ENCODE results near the gene WDR54. TPM values are rescaled to one million over a fixed set of nuclear protein-coding genes. Genes with fewer than 3 reads are reported as not detected.
A peak's percentile ranks its signal among the peaks of the same experiment; 100 is the strongest.

Gene WDR54
- total RNA-seq, 1 experiment from 2014 or later: 41.0 TPM

DNA sequence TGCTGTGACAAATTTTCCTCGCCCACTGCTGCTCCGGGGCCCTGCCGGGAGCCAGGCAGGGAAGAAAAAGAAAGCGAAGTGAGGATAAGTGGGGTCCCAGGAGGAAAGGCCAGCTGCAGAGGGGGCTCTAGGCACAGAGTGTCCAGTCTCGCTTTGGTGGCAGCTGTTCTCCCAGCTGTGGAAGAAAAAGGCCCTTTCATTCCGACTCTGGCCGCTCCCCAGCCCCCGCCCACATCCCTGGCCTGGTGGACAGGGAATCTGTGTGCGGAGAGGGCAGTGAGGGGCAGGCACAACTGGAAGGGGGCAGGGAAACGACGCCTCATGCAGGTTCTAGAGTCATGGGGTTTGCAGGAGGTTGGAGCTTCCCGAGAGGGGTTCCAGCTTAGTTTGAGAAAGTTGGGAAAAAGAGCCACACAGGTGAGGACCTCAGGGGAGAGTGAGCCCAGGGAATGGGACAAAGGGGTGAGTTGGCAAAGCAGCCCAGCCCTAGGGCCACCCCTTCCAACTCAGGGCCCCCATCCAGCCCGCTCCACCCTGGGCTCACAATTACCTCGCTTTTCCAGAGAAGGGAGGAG, 18.4 kb downstream of the WDR54 start:
- Histone ChIP-seq H3K9me2 (replicated peaks; ENCODE audit: low read length) (no peaks in the 10 kb centered on the region), H3K27ac (ENCODE audit: low read length) (peak overlapping the region; percentile 85; the same call in 1 of the 2 replicates), H3K36me3 (ENCODE audit: low read depth, low read length) (peaks cover 11% of the 10 kb centered on the region; the same call in 1 of the 2 replicates), H3K79me2 (ENCODE audit: low read length) (peaks cover 68% of the 10 kb centered on the region), H3K4me1 (ENCODE audit: insufficient read depth, low read length) (peaks cover 34% of the 10 kb centered on the region), H3F3A (ENCODE audit: low read length, unreplicated experiment) (no peaks in the 10 kb centered on the region), H3K9ac (ENCODE audit: low read length) (peak overlapping the region; percentile 89), H3K9me3 (ENCODE audit: low read length) (no peaks in the 10 kb centered on the region), H2AFZ (ENCODE audit: low read length) (peak overlapping the region; percentile 85; the same call in 1 of the 2 replicates), H3K4me2 (ENCODE audit: low read length) (peak overlapping the region; percentile 98), H4K20me1 (ENCODE audit: low read length) (peaks cover 26% of the 10 kb centered on the region), H3K27me3 (ENCODE audit: low read length) (no peaks in the 10 kb centered on the region), H3K4me3 (ENCODE audit: low read length) (peak overlapping the region; percentile 73)
- intact Hi-C loops (cut with micrococcal nuclease): loop anchor here (1.0 to 2.0 kb wide), 2 partner anchors 14 to 19 kb away; partner anchors contain the start of genes C2orf81 and WDR54
- no peak for TF ChIP-seq EZH2phosphoT487 (IDR thresholded peaks at IDR 0.05; ENCODE audit: borderline replicate concordance, low read length)
- TF ChIP-seq, protein P1, sequence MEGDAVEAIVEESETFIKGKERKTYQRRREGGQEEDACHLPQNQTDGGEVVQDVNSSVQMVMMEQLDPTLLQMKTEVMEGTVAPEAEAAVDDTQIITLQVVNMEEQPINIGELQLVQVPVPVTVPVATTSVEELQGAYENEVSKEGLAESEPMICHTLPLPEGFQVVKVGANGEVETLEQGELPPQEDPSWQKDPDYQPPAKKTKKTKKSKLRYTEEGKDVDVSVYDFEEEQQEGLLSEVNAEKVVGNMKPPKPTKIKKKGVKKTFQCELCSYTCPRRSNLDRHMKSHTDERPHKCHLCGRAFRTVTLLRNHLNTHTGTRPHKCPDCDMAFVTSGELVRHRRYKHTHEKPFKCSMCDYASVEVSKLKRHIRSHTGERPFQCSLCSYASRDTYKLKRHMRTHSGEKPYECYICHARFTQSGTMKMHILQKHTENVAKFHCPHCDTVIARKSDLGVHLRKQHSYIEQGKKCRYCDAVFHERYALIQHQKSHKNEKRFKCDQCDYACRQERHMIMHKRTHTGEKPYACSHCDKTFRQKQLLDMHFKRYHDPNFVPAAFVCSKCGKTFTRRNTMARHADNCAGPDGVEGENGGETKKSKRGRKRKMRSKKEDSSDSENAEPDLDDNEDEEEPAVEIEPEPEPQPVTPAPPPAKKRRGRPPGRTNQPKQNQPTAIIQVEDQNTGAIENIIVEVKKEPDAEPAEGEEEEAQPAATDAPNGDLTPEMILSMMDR (conservative IDR thresholded peaks at IDR 0.05; ENCODE audit: low read depth, low read length): no peak
- no peak for TF ChIP-seq EZH2 (IDR thresholded peaks at IDR 0.05; ENCODE audit: low read length, unreplicated experiment)
- peak; percentile 5; the same call in 1 of the 2 replicates for ATAC-seq
- DNase-seq: no peak
- CTCF ChIA-PET: interaction anchor here (0.5 to 0.9 kb wide), 2 partner anchors 27 to 193 kb away, joined by 3 to 10 read pairs; no protein-coding TSS in a partner anchor
- POLR2A ChIA-PET (ENCODE audit: unreplicated experiment): interaction anchor here (0.5 to 1.0 kb wide), 5 partner anchors 15 to 49 kb away, joined by 3 to 5 read pairs (median 4); partner anchors contain the start of genes INO80B and WBP1
- BruUV-seq (replicated peaks): no TSS peak

DNA sequence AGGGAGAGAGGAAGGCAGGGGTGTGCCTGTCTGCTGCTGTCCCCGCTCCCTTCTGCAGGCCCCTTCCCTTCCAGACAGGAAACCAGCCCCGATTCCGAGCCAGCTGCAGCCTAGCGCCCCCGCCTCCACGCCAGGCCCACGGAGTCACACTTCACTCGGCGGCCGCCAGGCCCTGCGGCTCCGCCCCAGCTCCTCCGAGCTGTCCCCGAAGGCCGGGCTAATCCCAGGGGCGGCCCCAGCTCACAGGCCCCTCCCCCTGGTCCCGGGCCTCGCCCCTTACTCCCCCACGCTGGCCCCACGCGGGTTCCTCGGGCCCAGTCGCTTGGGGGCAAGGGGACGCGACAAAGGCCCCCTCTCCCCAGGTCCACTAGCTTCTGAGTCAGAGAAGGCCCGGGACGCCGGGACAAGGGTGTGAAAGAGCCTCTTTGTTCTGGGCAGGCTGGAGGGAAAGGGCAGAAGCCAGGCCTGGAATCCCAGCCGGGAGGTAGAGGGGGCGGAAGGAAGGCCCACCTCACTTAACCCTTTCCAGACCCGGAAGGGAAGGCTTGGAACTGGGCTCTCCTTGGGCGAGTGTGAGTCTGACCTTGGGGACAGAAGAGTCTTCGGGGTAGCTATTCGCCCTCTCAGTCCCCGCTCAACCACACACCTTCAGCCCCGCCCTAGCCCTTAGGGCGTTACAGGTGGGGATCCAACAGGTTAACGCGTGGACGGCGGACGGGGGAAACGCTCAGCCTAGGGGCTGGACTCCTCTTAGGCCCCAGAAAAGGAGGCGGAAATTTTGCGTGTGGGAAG, 19.0 kb downstream of the WDR54 start:
- Histone ChIP-seq H3K9me3 (ENCODE audit: low read length) (no peaks in the 10 kb centered on the region), H4K20me1 (ENCODE audit: low read length) (peaks cover 26% of the 10 kb centered on the region), H3K4me1 (ENCODE audit: insufficient read depth, low read length) (peaks cover 34% of the 10 kb centered on the region), H3K4me2 (ENCODE audit: low read length) (peak overlapping the region; percentile 98), H3F3A (ENCODE audit: low read length, unreplicated experiment) (no peaks in the 10 kb centered on the region), H3K27me3 (ENCODE audit: low read length) (no peaks in the 10 kb centered on the region), H3K36me3 (ENCODE audit: low read depth, low read length) (peaks cover 11% of the 10 kb centered on the region; the same call in 1 of the 2 replicates), H3K27ac (ENCODE audit: low read length) (peak overlapping the region; percentile 85), H3K4me3 (ENCODE audit: low read length) (peak overlapping the region; percentile 73), H2AFZ (ENCODE audit: low read length) (peak overlapping the region; percentile 85), H3K9ac (ENCODE audit: low read length) (peak overlapping the region; percentile 89), H3K9me2 (replicated peaks; ENCODE audit: low read length) (no peaks in the 10 kb centered on the region), H3K79me2 (ENCODE audit: low read length) (peaks cover 62% of the 10 kb centered on the region)
- DNase-seq: peak; percentile 82
- intact Hi-C loops (cut with micrococcal nuclease): loop anchor here (1.0 to 2.0 kb wide), 2 partner anchors 14 to 20 kb away; partner anchors contain the start of genes C2orf81 and WDR54
- ChIA-PET POLR2A (ENCODE audit: unreplicated experiment) (interaction anchor here (0.5 to 1.0 kb wide), 8 partner anchors 11 to 50 kb away, joined by 3 to 19 read pairs (median 4); partner anchors contain the start of genes INO80B and WBP1), CTCF (interaction anchor here (0.5 to 0.9 kb wide), 2 partner anchors 26 to 194 kb away, joined by 3 to 10 read pairs; no protein-coding TSS in a partner anchor)
- peak; percentile 84 for ATAC-seq
- TF ChIP-seq EZH2 (IDR thresholded peaks at IDR 0.05; ENCODE audit: low read length, unreplicated experiment): no peak
- TF ChIP-seq, protein P1 (conservative IDR thresholded peaks at IDR 0.05; ENCODE audit: low read depth, low read length): peak; percentile 26; the same call in 1 of the 2 replicates
- TSS peak; percentile 82 for BruUV-seq (replicated peaks)
